GM21529 (cell line): ENCODE measurements around the gene ZNF625.

Experiments used
- ATAC-seq: cut with Tn5 transposase; IDR thresholded peaks from one replicate; pipeline ENCODE4 v1.9.1; 2021; ENCODE audit not compliant: unreplicated experiment

ZNF625 gene

GRCh38 chr19:12156223-12157058 lies at the start of gene ZNF625:
ZNF625 (minus strand) TSS chr19:12156734; CDS start chr19:12156558, 176 bp downstream.
- ATAC-seq, result peak; percentile 70

DNA sequence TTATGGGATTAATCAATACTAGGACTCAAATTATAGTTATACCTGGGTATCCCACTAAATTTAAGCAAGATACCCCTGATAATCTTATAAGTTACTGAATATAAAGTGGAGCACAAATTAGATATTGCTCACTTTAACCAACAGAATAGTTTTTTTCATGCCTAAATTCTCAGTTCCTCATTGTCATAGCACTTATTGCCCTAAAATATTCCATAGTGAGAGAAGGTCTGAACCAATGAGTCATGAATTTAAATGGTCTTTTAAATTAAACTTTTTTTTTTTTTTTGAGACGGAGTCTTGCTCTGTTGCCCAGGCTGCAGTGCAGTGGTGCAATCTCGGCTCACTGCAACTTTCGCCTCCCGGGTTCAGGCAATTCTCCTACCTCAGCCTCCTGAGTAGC lies 48.8 kb upstream of the ZNF625 start:
- ATAC-seq, result no peak

DNA sequence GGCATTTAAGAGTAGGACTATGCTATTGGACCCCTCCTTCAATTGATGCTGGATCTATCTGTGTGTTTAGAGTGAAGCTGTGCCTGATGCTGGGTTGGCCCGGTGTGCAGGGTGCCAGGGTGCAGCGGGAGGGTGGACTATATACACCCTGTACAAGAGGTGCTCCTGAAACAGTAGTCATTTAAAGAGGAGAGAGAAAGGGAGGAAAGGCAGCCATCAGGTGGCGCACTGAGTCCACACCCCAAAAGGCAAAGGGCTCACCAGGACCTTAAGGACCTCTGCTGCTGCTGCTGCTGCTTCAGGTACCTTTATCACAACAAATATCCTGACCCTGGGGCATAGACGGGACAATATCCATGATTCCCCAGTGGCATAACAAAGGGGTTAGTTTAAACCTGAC lies 45.7 kb upstream of the ZNF625 start:
- ATAC-seq, result no peak

GRCh38 chr19:12199757-12200419 lies 43.4 kb upstream of the ZNF625 start:
- ATAC-seq, result no peak

DNA sequence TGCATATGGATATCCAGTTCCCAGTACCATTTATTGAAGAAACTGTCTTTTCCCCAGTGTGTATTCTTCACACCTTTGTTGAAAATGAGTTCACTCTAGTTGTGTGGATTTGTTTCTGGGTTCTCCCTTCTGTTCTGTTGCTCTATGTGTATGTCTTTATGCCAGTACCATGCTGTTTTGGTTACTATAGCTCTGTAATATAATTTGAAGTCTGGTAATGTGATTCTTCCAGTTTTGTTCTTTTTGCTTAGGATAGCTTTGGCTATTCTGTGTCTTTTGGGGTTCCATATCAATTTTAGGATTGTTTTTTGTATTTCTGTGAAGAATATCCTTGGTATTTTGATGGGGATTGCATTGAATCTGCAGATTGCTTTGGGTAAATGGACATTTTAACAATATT lies 41.6 kb upstream of the ZNF625 start:
- no peak for ATAC-seq

- no peak for ATAC-seq
These were observed 38.5 kb upstream of the ZNF625 start for GRCh38 chr19:12194827-12195731.

GRCh38 chr19:12187625-12188024 lies 31.1 kb upstream of the ZNF625 start:
- no peak for ATAC-seq

- no peak for ATAC-seq
These were observed 23.8 kb upstream of the ZNF625 start for GRCh38 chr19:12180377-12180776.

- no peak for ATAC-seq
These were observed 10.1 kb upstream of the ZNF625 start for GRCh38 chr19:12166626-12167025.

DNA sequence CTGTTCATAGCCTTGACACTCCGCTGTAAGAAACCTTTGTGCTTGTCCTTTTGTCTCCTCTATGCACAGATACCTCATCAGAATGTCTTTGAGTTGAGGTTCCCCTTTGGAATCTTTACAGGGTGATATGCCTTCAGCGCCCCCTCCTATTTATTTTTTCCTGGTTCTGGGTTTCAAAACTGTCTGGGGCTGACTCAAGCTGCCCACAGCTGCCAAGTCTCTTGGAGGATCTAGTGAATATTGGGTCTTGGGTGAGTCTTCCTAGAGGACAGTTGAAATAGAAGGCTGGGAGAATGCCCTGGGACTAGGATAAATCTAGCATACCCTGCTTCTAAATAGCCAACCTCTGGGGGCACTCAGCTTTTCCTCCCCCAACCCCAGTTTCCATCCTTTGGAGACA lies 7.3 kb upstream of the ZNF625 start:
- no peak for ATAC-seq

DNA sequence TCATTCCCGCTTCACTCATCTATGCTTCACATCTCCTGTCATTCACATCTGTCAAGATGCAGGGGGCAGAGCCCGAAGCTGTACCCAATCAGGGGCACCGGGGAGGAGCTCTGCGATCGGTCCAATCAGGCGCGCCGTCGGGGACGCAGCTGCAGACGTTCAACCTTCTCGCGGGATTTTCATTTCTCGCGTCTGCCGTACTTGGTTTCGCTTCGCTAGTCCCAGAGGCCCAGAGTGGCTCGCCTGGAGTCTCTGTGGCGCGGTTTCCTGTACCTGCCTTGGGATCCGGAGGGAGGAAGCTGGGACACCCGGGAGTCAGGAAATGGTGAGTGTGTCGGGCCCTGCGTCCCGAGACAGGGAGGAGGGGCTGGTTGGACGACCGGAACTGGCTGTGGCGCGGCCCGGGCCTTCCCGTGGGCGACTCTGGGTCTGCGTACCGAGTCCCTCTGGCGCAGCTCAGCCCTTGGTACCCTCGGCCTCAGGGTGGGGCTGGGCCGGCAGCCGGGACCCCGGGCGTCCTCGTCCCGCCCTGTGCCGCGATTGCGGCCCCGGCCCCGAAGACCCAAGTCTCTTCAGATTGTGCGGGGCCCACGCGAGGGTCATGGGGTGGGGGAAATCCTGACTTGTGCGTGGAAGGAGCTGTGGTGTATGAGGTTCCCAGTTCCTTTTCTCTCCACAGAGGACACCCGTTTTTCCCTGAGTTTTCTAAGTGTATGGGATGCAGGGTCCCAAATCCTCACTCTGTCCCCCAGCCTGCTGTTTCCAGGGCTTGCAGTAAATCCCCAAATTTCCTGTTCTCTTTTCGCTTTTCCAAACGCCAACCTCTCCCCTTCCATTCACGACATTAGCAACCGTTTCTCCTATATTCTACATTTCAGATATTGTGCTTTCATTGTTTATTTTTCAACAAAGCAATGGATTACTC lies 6.6 kb upstream of the ZNF625 start, which contains the start of gene ZNF136:
TSS of gene ZNF136 (plus strand) at position 215 of the 925 bp plus-strand sequence. CDS start at position 323, 108 bp downstream.
- ATAC-seq, result peak; percentile 97

GRCh38 chr19:12162513-12162881 lies 6.0 kb upstream of the ZNF625 start:
- ATAC-seq, result no peak

DNA sequence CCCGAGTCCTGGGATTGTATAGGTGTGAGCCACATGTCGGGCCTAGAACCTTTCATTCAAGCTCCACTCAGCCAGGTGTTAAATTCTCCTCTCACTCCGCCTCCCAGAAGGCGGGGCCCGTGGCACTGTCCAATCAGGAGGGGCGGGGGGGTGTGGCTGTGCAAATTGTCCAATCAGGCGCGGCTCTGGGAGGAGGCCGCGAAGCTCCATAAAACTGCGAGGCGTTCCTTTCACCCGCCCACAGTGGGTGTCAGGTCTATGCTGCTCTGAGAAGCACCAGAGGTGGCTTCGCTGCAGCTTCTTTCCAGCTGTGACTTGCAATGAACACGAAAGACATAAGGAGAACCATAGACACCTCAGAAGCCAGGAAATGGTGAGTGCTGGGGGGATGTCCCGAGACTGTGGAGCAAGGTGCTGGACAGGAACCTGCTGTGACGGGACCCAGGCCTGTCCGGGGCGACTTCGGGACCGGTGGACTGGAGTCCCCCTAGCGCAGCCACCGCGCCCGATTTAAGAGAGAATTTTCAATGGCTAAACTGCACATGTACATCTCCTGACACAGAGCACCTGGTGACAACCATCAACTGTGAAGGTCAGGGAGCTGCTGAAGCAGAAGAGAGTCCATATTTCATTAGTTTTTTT lies 3.4 kb upstream of the ZNF625 start:
- no peak for ATAC-seq

GRCh38 chr19:12155324-12155860 lies 1.1 kb downstream of the ZNF625 start:
- ATAC-seq, result no peak

DNA sequence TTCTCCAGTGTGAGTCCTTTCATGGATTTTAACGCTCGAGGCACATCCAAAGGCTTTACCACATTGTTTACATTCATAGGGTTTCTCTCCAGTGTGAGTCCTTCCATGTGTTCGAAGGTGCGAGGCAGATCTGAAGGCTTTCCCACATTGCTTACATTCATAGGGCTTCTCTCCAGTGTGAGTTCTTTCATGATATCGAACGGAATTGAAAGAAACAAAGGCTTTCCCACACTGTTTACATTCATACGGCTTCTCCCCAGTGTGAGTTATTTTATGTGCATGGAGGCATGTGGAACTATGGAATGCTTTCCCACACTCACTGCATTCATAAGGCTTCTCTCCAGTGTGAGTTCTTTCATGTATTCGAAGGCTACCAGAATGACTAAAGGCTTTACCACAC lies 11.2 kb downstream of the ZNF625 start:
- no peak for ATAC-seq

DNA sequence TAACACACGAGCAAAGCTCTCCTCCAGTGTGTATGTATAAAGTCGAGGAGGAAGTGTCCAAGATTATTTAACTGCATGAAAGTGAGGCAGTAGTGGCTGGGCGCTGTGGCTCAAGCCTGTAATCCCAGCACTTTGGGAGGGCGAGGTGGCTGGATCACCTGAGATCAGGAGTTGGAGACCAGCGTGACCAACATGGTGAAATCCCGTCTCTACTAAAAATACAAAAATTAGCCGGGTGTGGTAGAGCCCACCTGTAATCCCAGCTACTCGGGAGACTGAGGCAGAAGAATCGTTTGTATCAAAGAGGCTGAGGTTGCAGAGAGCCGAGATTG lies 15.2 kb downstream of the ZNF625 start:
- no peak for ATAC-seq

DNA sequence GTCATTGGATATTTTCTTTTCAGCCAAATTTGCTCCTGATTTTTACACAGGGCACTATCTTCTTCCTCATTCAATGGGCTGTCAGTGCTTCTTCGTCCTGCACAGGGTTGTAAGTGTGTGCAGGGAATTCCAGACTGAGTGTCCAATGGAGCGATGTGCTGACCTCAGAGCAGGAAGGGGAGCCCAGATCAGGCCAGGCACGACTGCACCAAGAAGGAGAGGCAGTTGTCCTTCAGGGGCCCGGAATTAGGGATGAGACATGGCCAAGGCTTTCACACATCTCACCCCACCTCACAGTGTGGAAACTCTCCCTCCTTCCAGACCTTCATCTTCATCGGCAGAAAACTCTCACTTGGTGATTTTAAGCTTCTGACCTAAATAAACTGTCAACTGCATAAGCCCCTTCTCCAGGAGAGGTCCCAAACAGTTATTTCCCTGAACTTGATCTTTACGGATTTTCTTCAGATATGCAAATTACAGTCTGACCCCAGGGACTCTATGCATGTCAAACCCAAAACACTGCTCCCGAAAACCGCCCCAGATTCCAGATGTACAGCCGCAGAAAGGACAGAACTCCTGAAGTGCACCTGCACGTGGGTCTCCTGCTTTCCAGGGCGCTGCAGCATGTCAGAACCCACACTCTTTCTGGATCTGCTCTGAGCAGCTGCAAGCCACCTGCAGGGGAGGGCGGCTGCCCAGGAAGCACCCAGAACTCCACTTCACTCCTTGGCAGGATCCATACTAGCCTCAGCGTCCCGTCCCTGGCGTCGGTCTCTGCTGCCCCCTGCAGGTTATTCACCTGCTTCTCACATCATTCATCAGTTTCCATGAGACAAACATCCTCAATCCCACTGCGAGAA lies 15.8 kb downstream of the ZNF625 start:
- peak; percentile 12 for ATAC-seq

DNA sequence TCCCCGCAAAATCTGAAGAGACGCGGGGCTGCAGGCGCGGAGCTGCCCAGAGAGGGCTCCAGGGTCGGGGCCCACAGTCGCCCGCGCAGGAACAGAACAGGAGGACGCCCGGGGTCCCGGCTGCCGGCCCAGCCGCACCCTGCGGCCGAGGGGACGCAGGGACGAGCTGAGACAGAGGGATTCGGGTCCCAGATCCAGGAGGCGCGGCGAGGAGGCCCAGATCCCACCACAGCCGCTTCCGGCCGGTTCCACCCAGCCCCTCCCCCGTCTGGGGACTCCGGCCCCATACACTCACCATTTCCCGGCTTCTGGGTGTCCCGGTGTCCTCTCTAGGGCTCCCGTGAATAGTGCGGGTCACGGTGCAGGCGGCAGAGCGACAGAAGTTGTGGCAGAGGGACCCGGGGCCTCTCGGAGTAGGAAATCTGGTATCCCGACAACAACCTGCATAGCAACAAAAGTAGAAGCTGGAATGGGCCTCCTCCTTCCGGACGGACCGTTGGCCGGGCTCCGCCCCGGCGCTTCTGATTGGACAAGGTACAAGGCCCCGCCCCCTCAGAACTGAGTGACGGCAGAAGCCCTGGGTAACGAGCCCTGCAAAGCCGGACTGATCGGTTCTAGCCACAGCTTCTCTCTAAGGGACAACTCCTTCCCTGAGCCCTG lies 16.5 kb downstream of the ZNF625 start, which contains the start of gene ZNF20:
TSS of gene ZNF20 (minus strand) at position 466 of the 660 bp plus-strand sequence. CDS start at position 298, 168 bp downstream.
- peak; percentile 87 for ATAC-seq
